Measurements from ENCODE around the gene TMC5.

- no peak for TF ChIP-seq RAD21 (IDR thresholded peaks at IDR 0.05; ENCODE audit: low read length)
- no peak for TF ChIP-seq CTCF (IDR thresholded peaks at IDR 0.05)
- TF ChIP-seq USF1 (IDR thresholded peaks at IDR 0.05; ENCODE audit: borderline replicate concordance, low read depth) = no peak
- no peak for TF ChIP-seq EZH2phosphoT487 (IDR thresholded peaks at IDR 0.05; ENCODE audit: borderline replicate concordance, low read depth)
- TF ChIP-seq JUND (IDR thresholded peaks at IDR 0.05) = no peak
- no peak for TF ChIP-seq EP300 (IDR thresholded peaks at IDR 0.05; ENCODE audit: borderline replicate concordance in 1 of 2, low read depth in 1 of 2, low read length in 1 of 2)
- TF ChIP-seq GABPA (IDR thresholded peaks at IDR 0.05; ENCODE audit: low read depth) = no peak
Observed at GRCh38 chr16:19503461-19504075, 85.9 kb downstream of the TMC5 start.

Measured in SK-N-SH (cell line).